ENCODE measurements around the gene YWHAG. TPM values are rescaled to one million over a fixed set of nuclear protein-coding genes. Genes with fewer than 3 reads are reported as not detected.

Gene YWHAG
- polyA plus RNA-seq, 1 donor (not counting 4 experiments of a cell fraction or from before 2014, with no cell fraction given), result 130 TPM

- Histone ChIP-seq H3K27me3 (ENCODE audit: control insufficient read depth, extremely low read depth, insufficient read depth, low read length) (no peaks in the 10 kb centered on the region), H3K79me2 (ENCODE audit: control insufficient read depth, insufficient read depth, low read length) (peaks cover 4% of the 10 kb centered on the region), H3K4me2 (ENCODE audit: control insufficient read depth, extremely low read depth, insufficient read depth, low read depth, low read length) (peak overlapping the region; percentile 78), H3K36me3 (ENCODE audit: control insufficient read depth in 2 of 2, extremely low read depth in 1 of 2, insufficient read depth in 2 of 2, low read length in 2 of 2) (peaks cover 2 to 9% of the 10 kb centered on the region in 2 experiments), H4K20me1 (ENCODE audit: control insufficient read depth, extremely low read depth, insufficient read depth, low read length) (no peaks in the 10 kb centered on the region), H2AFZ (ENCODE audit: control insufficient read depth, low read length) (no peak overlapping the region), H3K4me3 (ENCODE audit: control insufficient read depth in 2 of 3, extremely low read depth in 1 of 3, insufficient read depth in 2 of 3, low read depth in 1 of 3, low read length in 3 of 3) (peak overlapping the region; percentile 60 to 95 (median 76)), H3K9ac (ENCODE audit: control insufficient read depth, extremely low read depth, insufficient read depth, low read length) (peak overlapping the region; percentile 89), H3K9me1 (ENCODE audit: control insufficient read depth, extremely low read depth, insufficient read depth, low read length) (no peaks in the 10 kb centered on the region), H3K27ac (ENCODE audit: control insufficient read depth, insufficient read depth, low read length) (peak overlapping the region; percentile 74), H3K9me3 (ENCODE audit: control insufficient read depth, low read depth, low read length) (no peaks in the 10 kb centered on the region), H3K4me1 (ENCODE audit: control insufficient read depth, extremely low read depth, insufficient read depth, low read length) (peaks cover 37% of the 10 kb centered on the region)
- FAIRE-seq (peak; percentile 85), DNase-seq (ENCODE audit: low read depth, low spot score) (no peak)
- no peak for TF ChIP-seq EZH2 (IDR thresholded peaks at IDR 0.05; ENCODE audit: low read length)
- TF ChIP-seq CTCF (optimal IDR thresholded peaks at IDR 0.05 in 1 of 3, IDR thresholded peaks at IDR 0.05 in 1 of 3, conservative IDR thresholded peaks at IDR 0.05 in 1 of 3; ENCODE audit: extremely low read depth in 1 of 3, insufficient read depth in 2 of 3, low read length in 3 of 3), result no peak
- dilution Hi-C loops (cut with MboI; ENCODE audit: extremely low pct_ligation_motif_present, low sequenced_read_pairs), result no loop called here
Measured at GRCh38 chr7:76304888-76305375, 53.9 kb downstream of the YWHAG start.

DNA sequence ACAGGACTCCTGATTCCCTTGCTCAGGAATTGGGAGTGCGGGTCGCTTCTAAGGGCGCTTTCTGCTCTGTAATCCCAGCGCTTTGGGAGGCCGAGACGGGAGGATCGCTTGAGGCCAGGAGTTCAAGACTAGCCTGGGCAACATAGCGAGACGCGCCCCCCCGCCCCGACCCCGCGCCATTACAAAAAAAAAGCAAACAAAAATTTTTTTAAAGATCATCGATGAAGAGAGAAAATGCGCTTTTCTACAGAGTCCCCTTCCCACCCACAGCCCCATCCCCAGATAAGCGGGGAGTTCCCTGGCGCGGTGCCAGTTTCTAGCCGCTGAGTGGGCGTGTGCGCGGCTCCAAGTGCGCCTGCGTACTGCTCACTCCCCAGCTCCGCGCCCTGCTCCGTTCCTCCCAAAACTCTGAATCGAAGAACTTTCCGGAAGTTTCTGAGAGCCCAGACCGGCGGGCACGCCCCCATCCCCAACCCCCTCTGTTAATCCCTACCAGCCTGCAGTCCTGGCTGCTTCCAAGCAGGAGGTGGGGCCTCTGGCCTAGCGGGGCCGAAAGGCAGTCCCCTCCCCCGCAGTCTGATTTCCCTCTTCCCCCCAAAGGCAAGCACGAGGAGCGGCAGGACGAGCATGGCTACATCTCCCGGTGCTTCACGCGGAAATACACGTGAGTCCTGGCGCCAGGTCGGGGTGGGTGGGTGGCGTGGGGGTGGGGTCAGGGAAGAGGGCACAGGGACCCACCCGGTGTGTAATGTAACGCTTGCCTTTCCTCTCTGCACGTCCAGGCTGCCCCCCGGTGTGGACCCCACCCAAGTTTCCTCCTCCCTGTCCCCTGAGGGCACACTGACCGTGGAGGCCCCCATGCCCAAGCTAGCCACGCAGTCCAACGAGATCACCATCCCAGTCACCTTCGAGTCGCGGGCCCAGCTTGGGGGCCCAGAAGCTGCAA, 55.3 kb downstream of the YWHAG start:
- Histone ChIP-seq H3K27me3 (ENCODE audit: control insufficient read depth, extremely low read depth, insufficient read depth, low read length) (no peaks in the 10 kb centered on the region), H2AFZ (ENCODE audit: control insufficient read depth, low read length) (no peak overlapping the region), H3K4me3 (ENCODE audit: control insufficient read depth in 2 of 3, extremely low read depth in 1 of 3, insufficient read depth in 2 of 3, low read depth in 1 of 3, low read length in 3 of 3) (peak overlapping the region; percentile 76 to 95 (median 77)), H4K20me1 (ENCODE audit: control insufficient read depth, extremely low read depth, insufficient read depth, low read length) (no peaks in the 10 kb centered on the region), H3K4me1 (ENCODE audit: control insufficient read depth, extremely low read depth, insufficient read depth, low read length) (peaks cover 47% of the 10 kb centered on the region), H3K9ac (ENCODE audit: control insufficient read depth, extremely low read depth, insufficient read depth, low read length) (peak overlapping the region; percentile 89), H3K9me3 (ENCODE audit: control insufficient read depth, low read depth, low read length) (no peaks in the 10 kb centered on the region), H3K79me2 (ENCODE audit: control insufficient read depth, insufficient read depth, low read length) (peaks cover 4% of the 10 kb centered on the region), H3K9me1 (ENCODE audit: control insufficient read depth, extremely low read depth, insufficient read depth, low read length) (no peaks in the 10 kb centered on the region), H3K4me2 (ENCODE audit: control insufficient read depth, extremely low read depth, insufficient read depth, low read depth, low read length) (peak overlapping the region; percentile 78), H3K27ac (ENCODE audit: control insufficient read depth, insufficient read depth, low read length) (peak overlapping the region; percentile 74), H3K36me3 (ENCODE audit: control insufficient read depth in 2 of 2, extremely low read depth in 1 of 2, insufficient read depth in 2 of 2, low read length in 2 of 2) (peaks cover 2 to 9% of the 10 kb centered on the region in 2 experiments)
- no peak for DNase-seq (ENCODE audit: low read depth, low spot score)
- no peak for FAIRE-seq
- dilution Hi-C loops (cut with MboI; ENCODE audit: extremely low pct_ligation_motif_present, low sequenced_read_pairs), result no loop called here
- no peak for TF ChIP-seq CTCF (optimal IDR thresholded peaks at IDR 0.05 in 1 of 3, IDR thresholded peaks at IDR 0.05 in 1 of 3, conservative IDR thresholded peaks at IDR 0.05 in 1 of 3; ENCODE audit: extremely low read depth in 1 of 3, insufficient read depth in 2 of 3, low read length in 3 of 3)
- TF ChIP-seq EZH2 (IDR thresholded peaks at IDR 0.05; ENCODE audit: low read length), result no peak

Data from keratinocyte (primary cell).